CD4-positive, alpha-beta T cell treated with Interleukin-17A for 4 hours (primary cell): Measurements from ENCODE around the gene CPM.
"Not testable (repeated sequence)": the region's sequence is repeated elsewhere in the genome, so short reads cannot be mapped to it uniquely, and the experiment has no call there.

Source experiments
- DNase-seq: peaks from one replicate; pipeline ENCODE4 v3.0.0-alpha.2; 2020; ENCODE audit warnings: mixed read lengths

CPM gene

DNA sequence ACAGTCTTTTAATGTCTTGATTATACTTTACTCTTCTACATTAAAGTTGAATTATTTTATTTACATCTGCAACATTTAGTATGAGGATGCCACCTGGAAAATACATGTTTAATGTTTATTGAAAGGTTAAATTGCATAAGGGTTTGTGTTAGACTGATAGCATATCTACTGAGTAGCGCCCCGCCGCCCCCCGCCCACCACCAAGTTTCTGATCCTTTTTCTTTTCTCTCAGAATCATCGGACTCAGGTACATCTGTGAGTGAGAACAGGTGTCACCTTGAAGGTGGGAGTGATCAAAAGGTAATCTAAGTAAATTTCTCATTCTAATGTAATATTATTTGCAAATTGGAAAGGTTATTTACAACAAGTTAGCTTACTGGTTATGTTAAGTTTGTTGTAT is 108.8 kb downstream of the CPM start:
- DNase-seq: no peak

DNA sequence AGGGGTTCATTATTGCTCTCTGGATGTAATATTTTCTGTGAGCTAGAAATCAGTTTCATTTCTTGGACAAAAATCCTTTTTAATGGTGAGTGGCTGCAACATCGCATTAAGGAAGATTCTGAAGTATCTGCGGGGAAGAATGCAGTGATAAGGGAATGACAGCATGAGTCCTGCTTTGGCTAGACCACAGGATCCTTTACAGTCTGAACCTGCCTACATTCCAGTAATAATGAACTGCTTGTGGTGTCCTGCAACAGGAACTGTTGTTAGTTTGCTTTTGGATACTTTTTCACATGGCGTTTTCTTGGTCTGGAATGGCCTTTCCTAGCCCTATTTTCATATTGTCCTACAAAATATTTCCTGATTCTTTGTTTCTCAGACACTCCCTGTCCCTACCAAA is 109.3 kb downstream of the CPM start:
- no peak for DNase-seq

DNA sequence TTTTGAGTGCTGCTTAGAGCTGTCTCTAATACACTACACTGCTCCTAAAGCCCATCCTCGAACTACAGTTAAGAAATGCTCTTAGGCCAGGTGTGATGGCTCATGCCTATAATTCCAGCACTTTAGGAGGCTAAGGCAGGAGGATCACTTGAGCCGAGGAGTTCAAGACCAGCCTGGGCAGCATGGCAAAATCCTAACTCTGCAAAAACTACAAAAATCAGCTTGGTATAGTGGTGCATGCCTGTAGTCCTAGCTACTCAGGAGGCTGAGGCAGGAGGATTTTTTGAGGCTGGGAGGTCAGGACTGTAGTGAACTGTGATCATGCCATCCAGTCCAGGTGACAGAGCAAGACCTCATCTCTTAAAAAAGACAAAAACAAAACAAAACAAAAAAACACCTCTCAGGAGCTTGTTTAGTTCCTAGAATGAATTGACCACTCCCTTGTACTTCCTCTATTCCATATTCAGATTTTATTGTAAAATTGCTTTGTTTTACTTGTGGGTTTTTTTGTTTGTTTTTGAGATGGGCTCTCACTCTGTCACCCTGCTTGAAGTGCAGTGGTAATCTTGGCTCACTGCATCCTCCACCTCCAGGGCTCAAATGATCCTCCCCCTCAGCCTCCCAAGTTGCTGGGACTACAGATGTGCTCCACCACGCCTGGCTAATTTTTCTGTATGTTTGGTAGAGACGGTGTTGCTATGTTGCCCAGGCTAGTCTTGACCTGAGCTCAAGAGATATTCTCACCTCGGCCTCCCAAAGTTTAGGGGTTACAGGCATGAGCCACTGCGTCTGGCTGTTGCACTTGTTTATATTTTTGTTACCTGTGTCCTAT is 111.4 kb downstream of the CPM start:
- no peak for DNase-seq

DNA sequence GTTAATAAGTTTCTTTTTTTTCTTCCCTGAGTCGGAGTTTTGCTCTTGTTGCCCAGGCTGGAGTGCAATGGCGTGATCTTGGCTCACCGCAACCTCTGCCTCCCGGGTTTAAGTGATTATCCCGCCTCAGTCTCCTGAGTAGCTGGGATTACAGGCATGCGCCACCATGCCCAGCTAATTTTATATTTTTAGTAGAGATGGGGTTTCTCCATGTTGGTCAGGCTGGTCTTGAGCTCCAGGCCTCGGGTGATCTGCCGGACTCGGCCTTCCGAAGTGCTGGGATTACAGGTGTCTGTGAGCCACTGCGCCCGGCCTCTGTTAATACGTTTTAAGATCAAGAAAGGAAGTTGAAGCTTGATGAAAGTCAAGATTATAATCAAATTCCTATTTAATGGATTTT is 113.5 kb downstream of the CPM start:
- DNase-seq: not testable (repeated sequence)

DNA sequence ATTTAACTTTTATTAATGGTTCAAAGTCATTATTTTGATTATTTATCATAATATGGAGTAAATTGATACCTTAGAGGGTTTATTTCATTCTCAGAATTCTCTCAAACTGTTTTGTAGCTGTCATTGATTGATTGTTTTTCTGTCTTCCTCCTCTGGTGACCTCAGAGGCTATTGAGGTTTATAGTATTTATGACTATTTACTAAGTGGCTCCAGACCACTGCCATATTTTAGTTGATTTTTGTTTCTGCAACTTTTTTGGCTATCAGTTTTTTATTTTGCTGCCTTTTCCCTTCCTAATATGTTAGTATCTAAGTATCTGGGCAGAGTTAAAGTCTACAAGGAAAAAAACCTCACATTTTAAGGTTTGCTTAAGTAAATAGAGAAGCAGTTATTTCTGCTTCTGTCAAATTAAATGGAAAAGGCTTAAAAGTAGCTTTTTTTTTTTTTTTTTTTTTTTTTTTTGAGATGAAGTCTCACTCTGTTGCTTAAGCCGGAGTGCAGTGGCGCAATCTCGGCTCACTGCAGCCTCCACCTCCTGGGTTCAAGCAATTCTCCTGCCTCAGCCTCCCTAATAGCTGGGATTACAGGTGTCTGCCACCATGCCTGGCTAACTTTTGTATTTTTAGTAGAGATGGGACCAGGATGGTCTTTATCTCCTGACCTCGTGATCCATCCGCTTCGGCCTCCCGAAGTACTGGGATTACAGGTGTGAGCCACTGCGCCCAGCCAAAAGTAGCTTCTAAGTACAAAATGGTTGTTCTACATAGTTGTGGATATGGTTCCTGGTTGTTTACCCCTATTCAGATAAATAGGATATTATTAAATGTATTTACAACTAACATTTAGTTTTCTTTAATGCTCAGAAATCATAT is 116.8 kb downstream of the CPM start:
- no peak for DNase-seq

DNA sequence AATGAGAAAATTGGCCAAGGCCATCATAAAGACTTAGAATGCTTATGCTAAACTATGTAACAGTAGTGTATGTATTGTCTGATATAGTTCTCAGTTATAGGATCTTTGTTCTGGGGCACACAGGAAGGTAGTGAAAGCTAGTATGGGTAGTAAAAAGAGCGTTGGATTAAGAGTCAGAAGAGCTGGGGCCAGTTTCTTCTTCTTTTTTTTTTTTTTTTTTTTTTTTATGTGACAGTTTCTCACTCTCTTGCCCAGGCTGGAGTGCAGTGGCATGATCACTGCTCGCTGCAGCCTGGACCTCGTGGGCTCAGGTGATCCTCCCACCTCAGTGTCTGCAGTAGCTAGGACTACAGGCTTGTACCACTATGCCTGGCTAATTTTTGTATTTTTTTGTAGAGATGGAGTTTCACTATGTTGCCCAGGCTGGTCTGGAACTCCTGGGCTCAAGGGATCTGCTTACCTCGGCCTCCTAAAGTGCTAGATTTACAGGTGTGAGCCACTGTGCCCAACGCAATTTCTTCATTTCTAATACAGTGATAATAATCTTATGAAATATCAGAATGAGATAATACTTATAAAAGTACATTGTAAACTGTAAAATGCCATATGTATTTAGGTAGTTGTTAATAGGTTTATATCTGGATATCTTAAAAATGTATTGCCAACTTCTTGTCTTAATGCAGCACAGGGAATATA is 117.6 kb downstream of the CPM start:
- DNase-seq: no peak

DNA sequence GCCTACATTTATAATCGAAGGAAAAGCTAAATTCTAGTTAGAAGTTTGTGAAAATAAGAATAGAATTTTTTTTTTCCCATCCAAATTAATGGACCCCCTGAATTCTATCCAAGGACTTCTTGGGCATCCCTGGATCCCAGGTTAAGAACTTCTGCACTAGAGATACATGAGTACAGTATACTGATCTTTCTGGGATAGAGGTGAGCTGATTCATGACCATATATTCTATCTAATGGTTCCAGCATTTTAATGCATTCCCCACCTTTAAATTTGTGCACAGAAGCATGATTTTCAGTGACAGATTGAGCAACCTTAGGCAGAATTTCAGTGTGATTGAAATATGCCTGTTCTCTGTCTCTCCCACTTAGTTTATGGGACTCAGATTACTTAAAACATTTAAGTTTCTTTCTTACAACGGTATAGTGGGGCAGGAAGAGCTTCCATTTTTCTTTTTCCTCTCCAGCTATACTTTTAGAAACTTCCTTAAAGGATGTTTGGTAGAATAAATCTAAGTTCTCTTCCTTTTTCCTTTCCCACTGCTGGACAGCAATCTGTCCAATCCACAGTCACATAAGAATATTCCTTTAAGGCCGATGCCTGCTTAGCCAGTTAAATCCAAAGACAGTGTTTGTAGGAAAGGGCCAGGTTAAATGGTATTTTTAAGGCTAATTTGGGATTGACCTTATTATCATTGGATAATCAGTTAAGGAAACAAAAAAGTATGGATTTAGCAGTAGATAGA is 118.3 kb downstream of the CPM start:
- DNase-seq: no peak

DNA sequence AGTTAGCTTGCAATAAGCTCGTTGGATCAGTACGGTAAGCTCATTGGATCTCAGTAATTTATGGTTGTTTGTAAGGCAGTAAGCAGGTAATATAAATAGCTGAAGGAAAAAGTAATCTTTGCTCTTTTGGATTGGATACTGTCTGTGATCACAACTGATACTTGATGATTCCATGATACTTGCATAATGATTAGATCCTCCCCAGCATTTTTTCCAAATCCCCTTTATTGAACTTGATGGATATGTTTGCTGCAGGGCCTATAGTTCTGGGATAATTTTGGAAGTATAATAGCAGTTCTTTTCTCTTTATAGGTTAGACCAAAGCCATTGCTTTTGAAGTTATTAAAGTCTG is 119.8 kb downstream of the CPM start:
- DNase-seq: no peak

DNA sequence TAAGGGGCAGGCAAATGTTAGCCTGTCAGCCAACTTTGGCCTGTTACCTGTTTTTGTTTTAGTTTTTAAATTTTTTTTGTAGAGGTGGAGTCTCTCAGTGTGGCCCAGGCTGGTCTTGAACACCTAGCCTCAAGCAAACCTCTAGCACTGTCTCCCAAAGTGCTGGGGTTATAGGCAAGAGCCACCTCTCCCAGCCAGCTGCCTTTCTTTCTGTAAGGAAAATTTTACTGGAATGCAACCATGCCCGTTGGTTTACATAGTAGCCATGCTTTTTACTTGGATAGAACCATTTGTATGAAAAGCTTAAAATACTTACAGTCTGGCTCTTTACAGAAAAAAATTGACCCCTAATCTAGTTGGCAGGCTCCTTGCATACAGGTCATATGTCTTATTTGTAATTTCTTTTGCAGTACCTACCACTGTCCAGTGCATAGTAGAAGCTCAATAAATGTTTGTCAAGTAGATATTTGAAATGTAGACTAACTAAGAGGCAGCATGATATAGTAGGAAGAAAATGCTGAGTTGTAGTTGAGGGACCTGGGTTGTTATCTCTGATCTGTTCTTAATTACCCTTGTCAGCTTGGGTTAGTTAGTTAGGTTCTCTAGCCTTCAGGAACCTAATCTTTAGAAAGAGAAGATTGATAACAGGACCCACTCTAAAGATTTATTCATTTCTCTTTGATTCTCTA is 120.3 kb downstream of the CPM start:
- DNase-seq: no peak

DNA sequence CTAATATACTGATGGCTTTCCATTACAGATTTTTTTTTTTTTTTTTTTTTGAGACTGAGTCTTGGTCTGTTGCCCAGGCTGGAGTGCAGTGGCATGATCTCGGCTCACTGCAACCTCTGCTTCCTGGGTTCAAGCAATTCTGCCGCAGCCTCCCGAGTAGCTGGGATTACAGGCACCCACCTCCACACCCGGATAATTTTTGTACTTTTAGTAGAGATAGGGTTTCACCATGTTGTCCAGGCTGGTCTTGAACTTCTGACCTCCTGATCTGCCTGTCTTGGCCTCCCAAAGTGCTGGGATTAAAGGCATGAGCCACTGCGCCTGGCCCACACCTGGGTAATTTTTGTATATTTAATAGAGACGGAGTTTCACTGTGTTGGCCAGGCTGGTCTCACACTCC is 121.4 kb downstream of the CPM start:
- not testable (repeated sequence) for DNase-seq

DNA sequence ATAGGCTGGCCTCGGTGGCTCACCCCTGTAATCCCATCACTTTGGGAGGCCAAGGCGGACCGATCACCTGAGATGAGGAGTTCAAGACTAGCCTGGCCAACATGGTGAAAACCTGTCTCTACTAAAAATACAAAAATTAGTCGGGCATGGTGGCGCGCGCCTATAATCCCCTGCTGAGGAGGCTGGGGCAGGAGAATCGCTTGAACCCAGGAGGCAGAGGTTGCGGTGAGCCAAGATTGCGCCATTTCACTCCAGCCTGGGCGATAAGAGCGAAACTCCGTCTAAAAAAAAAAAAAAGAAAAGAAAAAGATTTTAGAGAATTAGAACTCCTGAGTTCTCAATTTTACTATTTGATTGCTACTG is 123.0 kb downstream of the CPM start:
- DNase-seq: not testable (repeated sequence)

DNA sequence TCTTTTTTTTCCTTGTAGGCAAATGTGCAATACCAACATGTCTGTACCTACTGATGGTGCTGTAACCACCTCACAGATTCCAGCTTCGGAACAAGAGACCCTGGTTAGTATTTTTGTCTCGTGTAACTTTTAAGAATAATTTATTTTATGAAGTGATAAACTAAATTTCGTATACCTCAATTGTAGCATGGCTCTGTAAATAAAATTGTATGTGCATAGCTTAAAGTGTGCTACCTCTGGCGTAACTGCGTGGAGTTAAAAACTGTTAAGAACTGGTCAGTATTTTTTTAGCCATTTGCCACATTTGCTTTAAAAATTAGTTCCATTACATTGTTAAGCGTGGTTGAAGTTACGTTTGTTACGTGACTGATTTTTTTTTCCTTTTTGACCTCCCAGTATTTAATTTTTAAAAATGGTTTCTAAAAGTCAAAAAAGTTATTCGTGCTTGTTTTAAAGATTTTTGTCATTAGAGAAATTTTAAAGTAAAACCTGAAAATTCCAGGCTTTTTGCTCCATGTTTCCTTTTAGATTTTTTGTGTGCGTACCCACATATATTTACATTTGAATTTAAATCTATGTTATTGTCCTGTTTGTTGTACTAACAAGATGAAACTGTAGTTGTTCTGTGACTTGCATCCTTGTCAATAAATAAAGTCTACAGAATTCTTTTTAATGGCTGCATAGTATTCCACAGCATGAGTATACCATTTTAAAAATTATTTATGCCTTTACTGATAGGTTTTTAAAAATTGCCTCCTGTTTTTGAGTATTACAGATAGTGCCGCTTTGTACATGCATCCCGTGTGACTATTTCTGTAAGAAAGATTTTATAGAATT is 123.6 kb downstream of the CPM start:
- DNase-seq: no peak

DNA sequence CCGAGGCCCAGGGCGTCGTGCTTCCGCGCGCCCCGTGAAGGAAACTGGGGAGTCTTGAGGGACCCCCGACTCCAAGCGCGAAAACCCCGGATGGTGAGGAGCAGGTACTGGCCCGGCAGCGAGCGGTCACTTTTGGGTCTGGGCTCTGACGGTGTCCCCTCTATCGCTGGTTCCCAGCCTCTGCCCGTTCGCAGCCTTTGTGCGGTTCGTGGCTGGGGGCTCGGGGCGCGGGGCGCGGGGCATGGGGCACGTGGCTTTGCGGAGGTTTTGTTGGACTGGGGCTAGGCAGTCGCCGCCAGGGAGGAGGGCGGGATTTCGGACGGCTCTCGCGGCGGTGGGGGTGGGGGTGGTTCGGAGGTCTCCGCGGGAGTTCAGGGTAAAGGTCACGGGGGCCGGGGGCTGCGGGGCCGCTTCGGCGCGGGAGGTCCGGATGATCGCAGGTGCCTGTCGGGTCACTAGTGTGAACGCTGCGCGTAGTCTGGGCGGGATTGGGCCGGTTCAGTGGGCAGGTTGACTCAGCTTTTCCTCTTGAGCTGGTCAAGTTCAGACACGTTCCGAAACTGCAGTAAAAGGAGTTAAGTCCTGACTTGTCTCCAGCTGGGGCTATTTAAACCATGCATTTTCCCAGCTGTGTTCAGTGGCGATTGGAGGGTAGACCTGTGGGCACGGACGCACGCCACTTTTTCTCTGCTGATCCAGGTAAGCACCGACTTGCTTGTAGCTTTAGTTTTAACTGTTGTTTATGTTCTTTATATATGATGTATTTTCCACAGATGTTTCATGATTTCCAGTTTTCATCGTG is 124.4 kb downstream of the CPM start:
- peak; percentile 48 for DNase-seq

DNA sequence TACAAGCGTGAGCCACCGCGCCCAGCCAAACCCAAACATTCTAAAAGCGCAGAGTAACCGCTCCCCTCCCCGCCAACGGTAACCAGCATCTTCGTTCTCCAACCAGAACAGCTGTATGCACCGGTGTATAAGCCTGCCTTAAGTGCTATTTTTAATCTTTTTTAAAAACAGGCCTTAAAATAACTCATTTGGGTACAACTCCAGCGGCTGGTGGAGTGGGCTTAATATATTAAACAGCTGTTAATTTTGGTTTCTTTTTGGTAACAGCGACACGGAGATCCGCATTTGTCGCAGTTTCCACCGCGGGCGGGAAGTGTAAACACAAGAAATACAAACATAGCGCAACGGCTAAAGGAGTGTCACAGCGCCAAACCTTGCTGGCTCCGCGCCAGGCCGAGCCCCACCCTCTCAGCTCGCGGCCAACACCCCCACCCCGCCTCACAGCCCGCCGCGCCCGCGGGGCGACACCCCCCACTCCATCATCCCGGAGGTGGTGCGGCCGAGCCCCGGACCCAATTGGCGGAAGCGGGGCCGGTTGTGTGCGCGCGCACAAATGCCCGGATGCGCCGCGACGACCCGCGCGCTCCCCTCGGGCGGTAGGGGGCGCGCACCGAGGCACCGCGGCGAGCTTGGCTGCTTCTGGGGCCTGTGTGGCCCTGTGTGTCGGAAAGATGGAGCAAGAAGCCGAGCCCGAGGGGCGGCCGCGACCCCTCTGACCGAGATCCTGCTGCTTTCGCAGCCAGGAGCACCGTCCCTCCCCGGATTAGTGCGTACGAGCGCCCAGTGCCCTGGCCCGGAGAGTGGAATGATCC is 125.2 kb downstream of the CPM start, which contains the start of gene MDM2:
Gene MDM2 (plus strand): TSS at position 602 of the 812 bp plus-strand sequence. CDS start 301 bp downstream, outside the sequence.
- peak; percentile 96 for DNase-seq

DNA sequence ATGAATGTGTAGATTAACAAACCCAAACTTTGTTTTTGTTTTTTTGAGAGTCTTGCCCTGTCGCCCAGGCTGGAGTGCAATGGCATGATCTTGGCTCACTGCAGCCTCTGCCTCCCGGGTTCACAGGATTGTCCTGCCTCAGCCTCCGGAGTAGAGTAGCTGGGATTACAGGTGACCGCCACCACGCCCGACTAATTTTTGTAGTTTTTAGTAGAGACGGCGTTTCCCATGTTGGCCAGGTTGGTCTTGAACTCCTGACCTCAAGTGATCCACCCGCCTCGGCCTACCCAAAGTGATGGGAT is 125.7 kb downstream of the CPM start:
- not testable (repeated sequence) for DNase-seq

DNA sequence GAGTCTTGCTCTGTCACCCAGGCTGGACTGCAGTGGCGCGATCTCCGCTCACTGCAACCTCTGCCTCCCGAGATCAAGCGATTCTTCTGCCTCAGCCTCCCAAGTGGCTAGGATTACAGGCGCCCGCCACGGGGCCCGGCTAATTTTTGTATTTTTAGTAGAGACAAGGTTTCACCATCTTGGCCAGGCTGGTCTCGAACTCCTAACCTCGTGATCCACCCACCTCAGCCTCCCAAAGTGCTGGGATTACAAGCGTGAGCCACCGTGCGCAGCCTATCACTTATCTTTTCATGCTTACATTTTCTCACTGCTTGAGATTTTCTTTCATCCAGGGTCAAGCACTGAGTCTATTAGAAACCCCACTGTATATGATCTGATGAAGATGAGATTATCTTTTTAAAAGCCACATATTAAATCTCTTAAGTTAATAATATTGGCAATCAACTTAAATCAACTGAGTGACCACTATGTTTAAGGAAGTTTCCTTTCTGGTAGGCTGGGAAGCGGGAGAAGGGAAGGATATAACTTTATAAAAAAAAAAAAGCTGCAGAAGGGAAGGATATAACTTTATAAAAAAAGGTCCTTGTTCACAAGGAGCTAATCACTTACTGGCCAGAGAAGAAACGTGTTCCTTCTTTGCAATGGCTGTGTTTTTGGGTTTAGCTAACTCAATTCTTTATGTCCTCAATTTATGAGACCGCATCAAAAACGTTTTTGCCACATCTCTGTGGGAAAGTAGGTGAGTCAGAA is 126.3 kb downstream of the CPM start:
- DNase-seq: no peak

DNA sequence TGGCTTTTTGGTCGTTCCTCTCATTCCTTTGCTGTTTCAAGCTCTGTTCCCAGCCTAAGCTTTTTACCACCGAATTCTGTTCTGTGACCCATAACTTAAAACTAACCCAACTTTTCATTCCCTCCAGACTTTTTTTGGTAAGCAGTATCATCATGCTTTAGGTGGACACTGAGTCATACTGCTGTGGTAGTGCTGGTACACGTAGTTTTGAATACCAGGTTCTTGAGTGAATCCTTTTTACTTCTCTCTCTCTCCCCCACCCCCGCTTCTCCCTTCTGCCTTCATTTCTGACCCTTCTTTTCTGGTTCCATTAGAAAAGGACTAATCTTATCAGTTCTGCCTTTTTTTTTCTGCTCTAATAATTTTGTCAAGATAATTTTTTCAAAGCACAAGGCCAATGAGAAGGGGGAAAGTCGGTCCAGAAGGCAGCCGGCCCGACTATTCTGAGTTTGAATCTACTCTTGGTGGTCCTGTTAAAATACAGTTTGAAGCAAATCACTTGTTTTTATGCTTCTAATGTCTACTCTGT is 127.3 kb downstream of the CPM start:
- DNase-seq: no peak
